H1 (cell line): ENCODE results near the gene CHSY3. TPM values are rescaled to one million over a fixed set of nuclear protein-coding genes. Genes with fewer than 3 reads are reported as not detected.

Source experiments
- CTCF ChIA-PET: fragments of 300-600 bp; sonication (Branson Sonifier 250); formaldehyde crosslinking; loops from one replicate; lab custom pipeline; 2021; ENCODE audit not compliant: partially characterized antibody; lab: Charles Lee
- POLR2A ChIA-PET: fragments of 300-600 bp; sonication (Branson Sonifier 250); formaldehyde crosslinking; loops from one replicate; lab custom pipeline; 2021; ENCODE audit warnings: inconsistent platforms; ENCODE audit not compliant: partially characterized antibody; lab: Charles Lee
- DNase-seq, 2 experiments: peaks; one replicate each; pipeline versions ENCODE4 v3.0.0 to v3.0.0-alpha.2; 2010 to 2022; ENCODE audit warnings: low spot score in 2 of 2, low read depth in 1 of 2, mixed read lengths in 1 of 2
- FAIRE-seq: peaks from 2 replicates; lab custom pipeline; 2011; peaks lifted over from hg19 to GRCh38; lab: Jason Lieb, UNC
- H2AFZ ChIP-seq: 2 replicates; pipeline ENCODE4 v1.8.1; 2012; ENCODE audit warnings: low read length, inconsistent platforms
- H2AK5ac ChIP-seq: 2 replicates; pipeline ENCODE4 v1.6.1; 2013; ENCODE audit warnings: low read depth, low read length
- H2BK120ac ChIP-seq: replicated peaks from 2 replicates; pipeline ENCODE3; 2013; ENCODE audit warnings: low read depth, low read length, inconsistent platforms
- H2BK12ac ChIP-seq: 2 replicates; pipeline ENCODE4 v1.6.1; 2013; ENCODE audit warnings: low read depth, low read length
- H2BK15ac ChIP-seq: 2 replicates; pipeline ENCODE4 v1.6.1; 2013; ENCODE audit warnings: low read length
- H2BK20ac ChIP-seq: 2 replicates; pipeline ENCODE4 v1.6.1; 2013; ENCODE audit warnings: low read length
- H2BK5ac ChIP-seq: 2 replicates; pipeline ENCODE4 v1.6.1; 2013; ENCODE audit warnings: low read depth, low read length
- H3K14ac ChIP-seq: 2 replicates; pipeline ENCODE4 v1.6.1; 2013; ENCODE audit warnings: inconsistent platforms; ENCODE audit not compliant: insufficient read length
- H3K18ac ChIP-seq: 2 replicates; pipeline ENCODE4 v1.6.1; 2013; ENCODE audit warnings: low read length; ENCODE audit errors: extremely low read depth
- H3K23ac ChIP-seq: 2 replicates; pipeline ENCODE4 v1.6.1; 2013; ENCODE audit warnings: inconsistent platforms; ENCODE audit not compliant: insufficient read length
- H3K23me2 ChIP-seq: 2 replicates; pipeline ENCODE4 v1.6.1; 2013; ENCODE audit warnings: low read depth, low read length
- H3K27ac ChIP-seq: 2 replicates; pipeline ENCODE4 v1.6.1; 2011; ENCODE audit warnings: low read depth, low read length, inconsistent platforms
- H3K27me3 ChIP-seq, 4 experiments: replicated peaks in 1 of 4; 1 replicate in 1 of 4; 2 replicates in 3 of 4; pipeline versions ENCODE4 v1.6.1 to v1.8.1; 2011 to 2013; ENCODE audit warnings: low read length in 3 of 4, mild to moderate bottlenecking in 3 of 4, inconsistent platforms in 2 of 4, mixed read lengths in 2 of 4, moderate library complexity in 1 of 4; ENCODE audit not compliant: control insufficient read depth in 3 of 4, insufficient read depth in 3 of 4; ENCODE audit errors: extremely low read depth in 1 of 4
- H3K36me3 ChIP-seq, 4 experiments: 2 replicates each; pipeline versions ENCODE4 v1.6.1 to v1.8.1; 2011 to 2013; ENCODE audit warnings: mild to moderate bottlenecking in 4 of 4, low read length in 3 of 4, moderate library complexity in 2 of 4, control low read depth in 1 of 4, inconsistent platforms in 1 of 4; ENCODE audit not compliant: insufficient read depth in 4 of 4, control insufficient read depth in 2 of 4
- H3K4ac ChIP-seq: replicated peaks from 2 replicates; pipeline ENCODE3; 2013; ENCODE audit warnings: low read length, low read depth, mixed read lengths, inconsistent platforms; ENCODE audit not compliant: insufficient read length
- H3K4me1 ChIP-seq, 4 experiments: replicated peaks in 1 of 4; 1 replicate in 1 of 4; 2 replicates in 3 of 4; pipeline versions ENCODE4 v1.6.1 to v1.8.1; 2011 to 2013; ENCODE audit warnings: low read length in 3 of 4, inconsistent platforms in 2 of 4, mixed read lengths in 1 of 4; ENCODE audit not compliant: insufficient read depth in 4 of 4, control insufficient read depth in 3 of 4
- H3K4me2 ChIP-seq, 2 experiments: 2 replicates each; pipeline versions ENCODE4 v1.6.1 to v1.8.1; 2011 to 2013; ENCODE audit warnings: low read depth in 2 of 2, low read length in 2 of 2, control low read depth in 1 of 2, inconsistent platforms in 1 of 2, mild to moderate bottlenecking in 1 of 2; ENCODE audit not compliant: insufficient read depth in 1 of 2
- H3K4me3 ChIP-seq, 4 experiments: fragments of 200-600, 300-600 bp in 1 of 4; sonication (generic), shearing (Covaris generic), sonication (Bioruptor Twin) in 1 of 4; 2 replicates each; pipeline versions ENCODE4 v1.5.1 to v1.8.1; 2011 to 2016; ENCODE audit warnings: low read length in 4 of 4, low read depth in 3 of 4, control low read depth in 2 of 4, inconsistent platforms in 2 of 4, mild to moderate bottlenecking in 2 of 4, mixed read lengths in 1 of 4, moderate library complexity in 1 of 4; ENCODE audit not compliant: insufficient read depth in 2 of 4; ENCODE audit errors: extremely low read depth in 1 of 4
- H3K56ac ChIP-seq: replicated peaks from 2 replicates; pipeline ENCODE3; 2013; ENCODE audit warnings: low read depth, mild to moderate bottlenecking, mixed read lengths, low read length, inconsistent platforms; ENCODE audit not compliant: insufficient read length
- H3K79me1 ChIP-seq: 2 replicates; pipeline ENCODE4 v1.6.1; 2013; ENCODE audit warnings: low read depth, low read length, control low read depth
- H3K79me2 ChIP-seq, 2 experiments: 2 replicates each; pipeline versions ENCODE4 v1.6.1 to v1.8.1; 2012 to 2013; ENCODE audit warnings: low read length in 2 of 2, mild to moderate bottlenecking in 2 of 2, inconsistent platforms in 1 of 2; ENCODE audit not compliant: insufficient read depth in 2 of 2, control insufficient read depth in 1 of 2
- H3K9ac ChIP-seq, 4 experiments: replicated peaks in 1 of 4; 1 replicate in 1 of 4; 2 replicates in 3 of 4; pipeline versions ENCODE4 v1.6.1 to v1.8.1; 2011 to 2013; ENCODE audit warnings: low read depth in 3 of 4, low read length in 3 of 4, control low read depth in 2 of 4, mild to moderate bottlenecking in 2 of 4, moderate library complexity in 2 of 4, inconsistent platforms in 1 of 4; ENCODE audit errors: extremely low read depth in 1 of 4
- H3K9me3 ChIP-seq, 2 experiments: 2 replicates each; pipeline versions ENCODE4 v1.6.1 to v1.8.1; 2012 to 2013; ENCODE audit warnings: mild to moderate bottlenecking in 2 of 2, moderate library complexity in 2 of 2, control low read depth in 1 of 2, inconsistent platforms in 1 of 2, low read depth in 1 of 2, low read length in 1 of 2, mixed read lengths in 1 of 2; ENCODE audit not compliant: insufficient read depth in 2 of 2
- H4K20me1 ChIP-seq, 2 experiments: replicated peaks in 1 of 2; 2 replicates each; pipeline versions ENCODE3 to v1.8.1; 2011 to 2013; ENCODE audit warnings: inconsistent platforms in 2 of 2, low read length in 2 of 2, mild to moderate bottlenecking in 1 of 2; ENCODE audit not compliant: insufficient read depth in 2 of 2, control insufficient read depth in 1 of 2
- H4K5ac ChIP-seq: 2 replicates; pipeline ENCODE4 v1.6.1; 2013; ENCODE audit warnings: low read length, low read depth, mixed read lengths, inconsistent platforms; ENCODE audit not compliant: insufficient read length
- H4K8ac ChIP-seq: 2 replicates; pipeline ENCODE4 v1.8.0; 2013; ENCODE audit warnings: mild to moderate bottlenecking, moderate library complexity, low read length, inconsistent platforms; ENCODE audit not compliant: insufficient read depth; ENCODE audit errors: extremely low read depth
- H4K91ac ChIP-seq: replicated peaks from 2 replicates; pipeline ENCODE3; 2013; ENCODE audit warnings: low read length, mixed read lengths, inconsistent platforms; ENCODE audit not compliant: insufficient read length
- ASH2L ChIP-seq: fragments of 200-600, 300-600 bp; sonication (generic); IDR thresholded peaks from one replicate; pipeline ENCODE4 v1.7.1; 2017; ENCODE audit warnings: low read length
- ATF2 ChIP-seq: IDR thresholded peaks from 2 replicates; pipeline ENCODE4 v1.6.1; 2012; ENCODE audit warnings: low read length, inconsistent platforms
- BCL11A ChIP-seq, 2 experiments: IDR thresholded peaks; one replicate each; pipeline ENCODE4 v1.6.1; 2011; ENCODE audit warnings: low read depth in 2 of 2, low read length in 2 of 2, mild to moderate bottlenecking in 2 of 2
- CREB1 ChIP-seq: IDR thresholded peaks from 2 replicates; pipeline ENCODE4 v1.6.1; 2012; ENCODE audit warnings: inconsistent platforms
- EP300 ChIP-seq, 2 experiments: IDR thresholded peaks; 1 replicate in 1 of 2; 2 replicates in 1 of 2; pipeline ENCODE4 v1.6.1; 2011 to 2012; ENCODE audit warnings: low read depth in 2 of 2, low read length in 2 of 2, mild to moderate bottlenecking in 2 of 2, borderline replicate concordance in 1 of 2, inconsistent platforms in 1 of 2, moderate library complexity in 1 of 2
- GTF2F1 ChIP-seq: IDR thresholded peaks from 2 replicates; pipeline ENCODE4 v1.6.1; 2012; ENCODE audit warnings: low read depth, low read length, improper control_type of control experiment, borderline replicate concordance
- MAX ChIP-seq: IDR thresholded peaks from 2 replicates; pipeline ENCODE4 v1.6.1; 2012; ENCODE audit warnings: inconsistent platforms
- SP1 ChIP-seq: IDR thresholded peaks from 2 replicates; pipeline ENCODE4 v1.6.1; 2011; ENCODE audit warnings: low read depth, low read length
- SRF ChIP-seq: IDR thresholded peaks from 2 replicates; pipeline ENCODE4 v1.6.1; 2011; ENCODE audit warnings: mild to moderate bottlenecking, low read depth, low read length, moderate library complexity
- WGBS, 2 experiments: shearing (Covaris generic) in 1 of 2; methylation state at CpG; one replicate each; pipeline versions ENCODE4 v1.1.6 to v1.1.7; 2013 to 2015; ENCODE audit warnings: low lambda C conversion rate in 2 of 2, mixed read lengths in 2 of 2, inconsistent platforms in 1 of 2, low coverage in 1 of 2, missing lambda C conversion rate in 1 of 2; ENCODE audit not compliant: insufficient replicate concordance in 2 of 2, insufficient coverage in 1 of 2, insufficient read length in 1 of 2; ENCODE audit errors: extremely low coverage in 1 of 2, missing lambda C conversion rate in 1 of 2; 5-methylcytosine and 5-hydroxymethylcytosine counted together
- polyA plus RNA-seq, 7 experiments: library from polyadenylated mRNA; depleted of rRNA in 3 of 7; stranded (reverse) in 5 of 7; unstranded in 2 of 7; fragments of >200 nt in 5 of 7; fragments of 200-250 nt in 2 of 7; gene quantifications; 1 replicate in 5 of 7; 2 replicates in 1 of 7; 4 replicates in 1 of 7; pipeline versions ENCODE4 v1.2.1 to v1.2.3, GENCODE V29; 2011 to 2013; ENCODE audit warnings: missing spikeins in 2 of 7, mixed read lengths in 2 of 7
- total RNA-seq: library from RNA; stranded (reverse); fragmentation: NEBNext Ultra II Directional; extraction: Animal tissue kit (Norgen Biotek cat#: 25700); gene quantifications from 2 replicates; pipeline ENCODE4 v1.2.1, GENCODE V29; 2021
- TF ChIP-seq, protein P1 (sequence below), 3 experiments: IDR thresholded peaks; 1 replicate in 2 of 3; 2 replicates in 1 of 3; pipeline versions ENCODE4 v1.5.1 to v1.6.1; 2011; ENCODE audit warnings: low read length in 3 of 3, mild to moderate bottlenecking in 3 of 3, inconsistent platforms in 2 of 3, low read depth in 1 of 3, moderate library complexity in 1 of 3; ENCODE audit not compliant: insufficient read depth in 1 of 3; ENCODE audit errors: control extremely low read depth in 1 of 3

CHSY3 gene
- total and polyA plus RNA-seq, 2 of the 8 experiments (the other 6 are each of a cell fraction or from before 2014, with no cell fraction given) = 0.24 to 1.8 TPM

GRCh38 chr5:130065617-130066016 is 161.4 kb downstream of the CHSY3 start:
- 89% methylated on average over 2 of the region's 2 CpGs; no CpG with 5 or more reads in 1 of the 2 experiments for WGBS, 2 experiments
- no peak overlapping the region for H4K8ac ChIP-seq
- TF ChIP-seq GTF2F1 = no peak
- TF ChIP-seq BCL11A (IDR thresholded peaks at IDR 0.05; ENCODE audit: low read depth in 2 of 2, low read length in 2 of 2) = no peak
- no peak for TF ChIP-seq SRF
- no peak for TF ChIP-seq CREB1
- no peak for TF ChIP-seq SP1
- no peak for TF ChIP-seq MAX
- TF ChIP-seq ATF2 = no peak
- TF ChIP-seq, protein P1, sequence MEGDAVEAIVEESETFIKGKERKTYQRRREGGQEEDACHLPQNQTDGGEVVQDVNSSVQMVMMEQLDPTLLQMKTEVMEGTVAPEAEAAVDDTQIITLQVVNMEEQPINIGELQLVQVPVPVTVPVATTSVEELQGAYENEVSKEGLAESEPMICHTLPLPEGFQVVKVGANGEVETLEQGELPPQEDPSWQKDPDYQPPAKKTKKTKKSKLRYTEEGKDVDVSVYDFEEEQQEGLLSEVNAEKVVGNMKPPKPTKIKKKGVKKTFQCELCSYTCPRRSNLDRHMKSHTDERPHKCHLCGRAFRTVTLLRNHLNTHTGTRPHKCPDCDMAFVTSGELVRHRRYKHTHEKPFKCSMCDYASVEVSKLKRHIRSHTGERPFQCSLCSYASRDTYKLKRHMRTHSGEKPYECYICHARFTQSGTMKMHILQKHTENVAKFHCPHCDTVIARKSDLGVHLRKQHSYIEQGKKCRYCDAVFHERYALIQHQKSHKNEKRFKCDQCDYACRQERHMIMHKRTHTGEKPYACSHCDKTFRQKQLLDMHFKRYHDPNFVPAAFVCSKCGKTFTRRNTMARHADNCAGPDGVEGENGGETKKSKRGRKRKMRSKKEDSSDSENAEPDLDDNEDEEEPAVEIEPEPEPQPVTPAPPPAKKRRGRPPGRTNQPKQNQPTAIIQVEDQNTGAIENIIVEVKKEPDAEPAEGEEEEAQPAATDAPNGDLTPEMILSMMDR (IDR thresholded peaks at IDR 0.05; ENCODE audit: control extremely low read depth in 1 of 3, insufficient read depth in 1 of 3, low read depth in 1 of 3, low read length in 3 of 3) = no peak
- no peak for TF ChIP-seq EP300 (IDR thresholded peaks at IDR 0.05; ENCODE audit: borderline replicate concordance in 1 of 2, low read depth in 2 of 2, low read length in 2 of 2)
- no peak for TF ChIP-seq ASH2L

More at GRCh38 chr5:130065617-130066016, 161.4 kb downstream of the CHSY3 start:
- H3K18ac ChIP-seq = no peak overlapping the region
- H3K23ac ChIP-seq = no peak overlapping the region
- H3K27me3 ChIP-seq = peaks cover 0 to 1% (median 0%) of the 10 kb centered on the region in 4 experiments; a peak in 1 of 7 replicates
- no peak overlapping the region for H3K4me2 ChIP-seq
- no peak overlapping the region for H3K4me3 ChIP-seq
- no peaks in the 10 kb centered on the region for H3K9me3 ChIP-seq
- no peak overlapping the region for H4K91ac ChIP-seq
- 0 out of 2 replicates have a peak overlapping the region, but pooled peaks have one; percentile 12 for H2AFZ ChIP-seq
- no peak overlapping the region for H2BK5ac ChIP-seq
- no peak overlapping the region for H3K14ac ChIP-seq
- H2BK20ac ChIP-seq = no peak overlapping the region
- no peaks in the 10 kb centered on the region for H3K23me2 ChIP-seq
- no peak overlapping the region for H2AK5ac ChIP-seq
- no peak overlapping the region for H3K56ac ChIP-seq
- no peaks in the 10 kb centered on the region for H3K4me1 ChIP-seq
- H3K36me3 ChIP-seq = no peaks in the 10 kb centered on the region
- H3K4ac ChIP-seq = no peak overlapping the region
- no peak overlapping the region for H2BK12ac ChIP-seq
- no peak overlapping the region for H3K9ac ChIP-seq
- no peak overlapping the region for H2BK120ac ChIP-seq
- no peaks in the 10 kb centered on the region for H4K20me1 ChIP-seq
- ChIA-PET POLR2A (no interaction called here), CTCF (no interaction called here)
- no peak overlapping the region for H3K27ac ChIP-seq
- DNase-seq (no peak), FAIRE-seq (no peak)
- no peak overlapping the region for H2BK15ac ChIP-seq
- H3K79me2 ChIP-seq = no peaks in the 10 kb centered on the region
- H4K5ac ChIP-seq = no peak overlapping the region
- no peaks in the 10 kb centered on the region for H3K79me1 ChIP-seq
